RWPE1 (cell line): ENCODE data around the gene SMARCA4.

Experiments
- CTCF ChIA-PET: fragments of 350-600 bp; sonication (Branson Sonifier 250); formaldehyde crosslinking; extraction: SDS; loops from one replicate; lab custom pipeline; 2021; lab: Yijun Ruan, JAX
- POLR2A ChIA-PET: fragments of 400-600 bp; formaldehyde crosslinking; extraction: SDS; loops from one replicate; lab custom pipeline; 2020; ENCODE audit warnings: antibody characterized with exemption; ENCODE audit not compliant: low non-redundant PET; lab: Yijun Ruan, JAX
- DNase-seq: peaks from one replicate; pipeline ENCODE4 v3.0.0; 2012; ENCODE audit warnings: low spot score
- H3K27ac ChIP-seq: fragments of 450-650 bp; 2 replicates; pipeline ENCODE4 v1.5.1; 2017
- TF ChIP-seq, protein P1 (sequence below): fragments of 450-650 bp; conservative IDR thresholded peaks from 2 replicates; pipeline ENCODE4 v1.5.1; 2017; ENCODE audit warnings: low read depth, mild to moderate bottlenecking

SMARCA4 gene

DNA sequence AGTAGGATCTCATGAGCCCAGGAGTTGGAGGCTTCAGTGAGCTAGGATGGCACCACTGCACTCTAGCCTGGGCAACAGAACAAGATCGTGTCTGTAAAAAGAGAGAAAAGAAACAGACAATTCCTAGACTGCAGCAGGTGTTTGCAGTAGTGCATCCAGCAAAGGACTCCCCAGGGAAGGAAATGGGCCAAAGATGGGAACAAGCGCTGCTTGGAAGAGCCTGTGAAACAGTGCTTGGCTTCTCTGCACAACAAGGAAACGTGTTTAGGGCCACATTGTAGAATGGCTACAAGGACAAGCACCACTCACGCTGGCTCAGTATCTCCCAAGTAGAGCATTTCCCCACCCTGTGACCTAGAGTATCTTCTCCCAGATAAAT lies 93.0 kb downstream of the SMARCA4 start:
- no peak for DNase-seq
- peak overlapping the region; percentile 8; the same call in 1 of the 2 replicates for H3K27ac ChIP-seq
- ChIA-PET POLR2A (no interaction called here), CTCF (interaction anchor here (2.1 kb wide), 1 partner anchor 18 kb away, joined by 5 read pairs; no protein-coding TSS in a partner anchor)
- TF ChIP-seq, protein P1, sequence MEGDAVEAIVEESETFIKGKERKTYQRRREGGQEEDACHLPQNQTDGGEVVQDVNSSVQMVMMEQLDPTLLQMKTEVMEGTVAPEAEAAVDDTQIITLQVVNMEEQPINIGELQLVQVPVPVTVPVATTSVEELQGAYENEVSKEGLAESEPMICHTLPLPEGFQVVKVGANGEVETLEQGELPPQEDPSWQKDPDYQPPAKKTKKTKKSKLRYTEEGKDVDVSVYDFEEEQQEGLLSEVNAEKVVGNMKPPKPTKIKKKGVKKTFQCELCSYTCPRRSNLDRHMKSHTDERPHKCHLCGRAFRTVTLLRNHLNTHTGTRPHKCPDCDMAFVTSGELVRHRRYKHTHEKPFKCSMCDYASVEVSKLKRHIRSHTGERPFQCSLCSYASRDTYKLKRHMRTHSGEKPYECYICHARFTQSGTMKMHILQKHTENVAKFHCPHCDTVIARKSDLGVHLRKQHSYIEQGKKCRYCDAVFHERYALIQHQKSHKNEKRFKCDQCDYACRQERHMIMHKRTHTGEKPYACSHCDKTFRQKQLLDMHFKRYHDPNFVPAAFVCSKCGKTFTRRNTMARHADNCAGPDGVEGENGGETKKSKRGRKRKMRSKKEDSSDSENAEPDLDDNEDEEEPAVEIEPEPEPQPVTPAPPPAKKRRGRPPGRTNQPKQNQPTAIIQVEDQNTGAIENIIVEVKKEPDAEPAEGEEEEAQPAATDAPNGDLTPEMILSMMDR: no peak

DNA sequence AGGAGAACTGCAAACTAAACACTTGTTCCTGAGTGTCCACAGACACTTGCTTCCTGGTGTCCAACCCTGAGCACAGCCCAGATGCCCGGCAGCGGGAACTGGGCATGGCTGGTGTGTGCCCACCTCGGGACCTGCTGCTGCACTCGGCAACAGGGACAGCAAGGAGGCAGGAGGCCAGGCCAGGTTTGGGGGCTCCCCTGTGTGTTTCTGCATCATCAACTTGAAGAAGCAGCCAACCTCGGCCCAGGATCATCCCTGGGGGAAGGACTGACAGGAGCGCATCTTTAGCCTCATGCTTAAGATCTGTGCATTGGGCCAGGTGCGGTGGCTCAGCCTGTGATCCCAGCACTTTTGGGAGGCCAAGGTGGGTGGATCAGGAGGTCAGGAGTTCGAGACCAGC lies 93.4 kb downstream of the SMARCA4 start:
- peak overlapping the region; percentile 8; the same call in 1 of the 2 replicates for H3K27ac ChIP-seq
- TF ChIP-seq, protein P1: no peak
- DNase-seq: no peak
- ChIA-PET CTCF (interaction anchor here (2.1 kb wide), 1 partner anchor 18 kb away, joined by 5 read pairs; no protein-coding TSS in a partner anchor), POLR2A (no interaction called here)

GRCh38 chr19:11054628-11055027 lies 93.8 kb downstream of the SMARCA4 start:
- ChIA-PET CTCF (no interaction called here), POLR2A (no interaction called here)
- DNase-seq: no peak
- peak overlapping the region; percentile 8; the same call in 1 of the 2 replicates for H3K27ac ChIP-seq
- TF ChIP-seq, protein P1: no peak

- ChIA-PET POLR2A (no interaction called here), CTCF (interaction anchor here (0.5 kb wide), 1 partner anchor 80 kb away, joined by 3 read pairs; no protein-coding TSS in a partner anchor)
- no peak for DNase-seq
- TF ChIP-seq, protein P1: no peak
- H3K27ac ChIP-seq: peak overlapping the region; percentile 18; the same call in 1 of the 2 replicates
Measured at GRCh38 chr19:11058246-11059030, 97.6 kb downstream of the SMARCA4 start.

- CTCF ChIA-PET: no interaction called here
- H3K27ac ChIP-seq: peak overlapping the region; percentile 34
- POLR2A ChIA-PET: no interaction called here
- no peak for DNase-seq
- TF ChIP-seq, protein P1: no peak
Measured at GRCh38 chr19:11059511-11060358, 98.9 kb downstream of the SMARCA4 start.

DNA sequence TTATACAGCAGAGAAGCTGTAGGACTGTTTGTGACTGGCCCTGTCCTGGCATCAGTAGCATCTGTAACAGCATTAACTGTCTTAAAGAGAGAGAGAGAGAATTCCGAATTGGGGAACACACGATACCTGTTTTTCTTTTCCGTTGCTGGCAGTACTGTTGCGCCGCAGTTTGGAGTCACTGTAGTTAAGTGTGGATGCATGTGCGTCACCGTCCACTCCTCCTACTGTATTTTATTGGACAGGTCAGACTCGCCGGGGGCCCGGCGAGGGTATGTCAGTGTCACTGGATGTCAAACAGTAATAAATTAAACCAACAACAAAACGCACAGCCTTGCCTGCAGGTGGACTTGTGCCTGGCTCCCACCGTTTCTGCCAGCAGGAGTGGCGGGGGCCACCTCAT lies 101.1 kb downstream of the SMARCA4 start:
- no peak for DNase-seq
- CTCF ChIA-PET: no interaction called here
- POLR2A ChIA-PET: no interaction called here

More for the DNA sequence above, 101.1 kb downstream of the SMARCA4 start:
- TF ChIP-seq, protein P1: no peak
- H3K27ac ChIP-seq: peak overlapping the region; percentile 64
